GM12878 (cell line): ENCODE results near the gene PIP4K2B. TPM values are rescaled to one million over a fixed set of nuclear protein-coding genes. Genes with fewer than 3 reads are reported as not detected.
A peak's percentile ranks its signal among the peaks of the same experiment; 100 is the strongest.

Experiments
- ATAC-seq: fragments of 200-7000 bp; cut with Tn5 transposase; 3 replicates; pipeline ENCODE4 v1.9.1; 2020; ENCODE audit warnings: mild to moderate bottlenecking, moderate library complexity
- BruUV-seq: library from RNA; stranded (reverse); fragments of 400-500 nt; replicated peaks from 2 replicates; lab custom pipeline; 2021; lab: Mats Ljungman, UMichigan
- CTCF ChIA-PET: fragments of 300-600 bp; sonication (Branson Sonifier 250); formaldehyde crosslinking; extraction: SDS; loops from one replicate; lab custom pipeline; 2021; ENCODE audit warnings: inconsistent platforms; lab: Yijun Ruan, JAX
- POLR2A ChIA-PET: fragments of 350-600 bp; formaldehyde crosslinking; extraction: SDS; loops from one replicate; lab custom pipeline; 2021; ENCODE audit warnings: inconsistent platforms; lab: Charles Lee
- RAD21 ChIA-PET: fragments of 300-600 bp; sonication (Branson Sonifier 250); formaldehyde crosslinking; loops from one replicate; lab custom pipeline; 2023; ENCODE audit warnings: antibody characterized with exemption; ENCODE audit not compliant: unreplicated experiment; lab: Charles Lee
- SMC1A ChIA-PET: fragments of 300-600 bp; sonication (Branson Sonifier 250); formaldehyde crosslinking; loops from one replicate; lab custom pipeline; 2023; ENCODE audit not compliant: unreplicated experiment, uncharacterized antibody; lab: Charles Lee
- DNase-seq: peaks from one replicate; pipeline ENCODE4 v3.0.0-alpha.2; 2011; ENCODE audit warnings: low read depth, low spot score
- FAIRE-seq: peaks from 3 replicates; lab custom pipeline; 2011; peaks lifted over from hg19 to GRCh38; lab: Jason Lieb, UNC
- H2AFZ ChIP-seq: 2 replicates; pipeline ENCODE4 v1.6.0; 2011; ENCODE audit warnings: low read depth, low read length, control low read depth; ENCODE audit not compliant: control insufficient read depth
- H3K27ac ChIP-seq: 2 replicates; pipeline ENCODE4 v1.5.1; 2011; ENCODE audit warnings: control low read depth; ENCODE audit not compliant: control insufficient read depth, insufficient read depth
- H3K27me3 ChIP-seq, 2 experiments: replicated peaks in 1 of 2; 2 replicates each; pipeline versions ENCODE4 v1.6.0 to v1.6.1; 2011; ENCODE audit warnings: low read length in 1 of 2; ENCODE audit not compliant: control insufficient read depth in 2 of 2, insufficient read depth in 2 of 2
- H3K36me3 ChIP-seq, 2 experiments: 2 replicates each; pipeline ENCODE4 v1.5.1; 2011; ENCODE audit warnings: low read length in 1 of 2; ENCODE audit not compliant: control insufficient read depth in 2 of 2, insufficient read depth in 2 of 2
- H3K4me1 ChIP-seq: 2 replicates; pipeline ENCODE4 v1.6.1; 2011; ENCODE audit warnings: mild to moderate bottlenecking, low read length, moderate library complexity, mixed read lengths; ENCODE audit not compliant: control insufficient read depth, insufficient read depth
- H3K4me2 ChIP-seq: 2 replicates; pipeline ENCODE4 v1.6.0; 2011; ENCODE audit warnings: control low read depth; ENCODE audit not compliant: control insufficient read depth, insufficient read depth
- H3K4me3 ChIP-seq: fragments of 200-600 bp; sonication (generic); 2 replicates; pipeline ENCODE4 v1.5.1; 2016
- H3K79me2 ChIP-seq: 2 replicates; pipeline ENCODE4 v1.6.0; 2011; ENCODE audit warnings: low read length; ENCODE audit not compliant: control insufficient read depth, insufficient read depth
- H3K9ac ChIP-seq: 2 replicates; pipeline ENCODE4 v1.8.0; 2011; ENCODE audit warnings: low read length, control low read depth, mixed read lengths; ENCODE audit not compliant: control insufficient read depth, insufficient read depth
- H3K9me3 ChIP-seq: replicated peaks from 3 replicates; pipeline ENCODE4 v1.5.1; 2011; ENCODE audit warnings: mild to moderate bottlenecking, low read length; ENCODE audit not compliant: control insufficient read depth, insufficient read depth
- H4K20me1 ChIP-seq: 2 replicates; pipeline ENCODE4 v1.6.0; 2011; ENCODE audit not compliant: control insufficient read depth, insufficient read depth
- RAD21 ChIP-seq: IDR thresholded peaks from 2 replicates; pipeline ENCODE4 v1.6.1; 2011; ENCODE audit warnings: mild to moderate bottlenecking, low read depth, low read length, moderate library complexity; ENCODE audit not compliant: insufficient read depth
- RCOR1 ChIP-seq: conservative IDR thresholded peaks from 2 replicates; pipeline ENCODE4 v1.6.1; 2012; ENCODE audit warnings: low read depth, low read length, improper control_type of control experiment
- WGBS: methylation state at CpG from one replicate; pipeline ENCODE4 v1.1.6; 2016; ENCODE audit warnings: low lambda C conversion rate; ENCODE audit not compliant: insufficient replicate concordance, insufficient coverage; ENCODE audit errors: missing lambda C conversion rate; 5-methylcytosine and 5-hydroxymethylcytosine counted together
- in situ Hi-C: fragments of 300-500 bp; cut with MboI; formaldehyde crosslinking; loops from 9 replicates; pipeline ENCODE4 v1.14.3; 2018; ENCODE audit warnings: mixed read lengths
- intact Hi-C: fragments of 100-400 bp; cut with micrococcal nuclease; formaldehyde crosslinking; loops from one replicate; pipeline ENCODE4 v1.14.2; 2022; ENCODE audit not compliant: unreplicated experiment
- polyA plus RNA-seq, 11 experiments: library from polyadenylated mRNA; depleted of rRNA in 4 of 11; unstranded in 6 of 11; stranded (reverse) in 5 of 11; fragments of >200 nt; fragmentation: Nextera tagmentation in 4 of 11; fragmentation: Illumina TruSeq in 1 of 11; extraction: Ambion mirVana in 4 of 11; extraction: Trizol in 1 of 11; gene quantifications; 1 replicate in 1 of 11; 2 replicates in 10 of 11; pipeline versions ENCODE4 v1.2.1 to v1.2.3, GENCODE V29; 2011 to 2016; ENCODE audit warnings: inconsistent platforms in 2 of 11, missing spikeins in 2 of 11, low read depth in 1 of 11
- total RNA-seq, 4 experiments: library from RNA; depleted of rRNA in 3 of 4; stranded (reverse); fragments of >200 nt in 3 of 4; fragmentation: Illumina TruSeq in 1 of 4; extraction: Trizol in 1 of 4; gene quantifications; 2 replicates each; pipeline versions ENCODE4 v1.2.1 to v1.2.3, GENCODE V29; 2013 to 2021
- TF ChIP-seq, protein P1 (sequence below), 3 experiments: IDR thresholded peaks in 2 of 3; conservative IDR thresholded peaks in 1 of 3; 2 replicates each; pipeline ENCODE4 v1.5.1; 2011; ENCODE audit warnings: low read depth in 3 of 3, low read length in 3 of 3, mild to moderate bottlenecking in 3 of 3, control low read depth in 2 of 3, moderate library complexity in 2 of 3, inconsistent platforms in 1 of 3, mixed read lengths in 1 of 3; ENCODE audit not compliant: control insufficient read depth in 2 of 3, insufficient read depth in 1 of 3; ENCODE audit errors: extremely low read depth in 1 of 3

The PIP4K2B gene
- total and polyA plus RNA-seq, 10 of the 15 experiments (the other 5 are each of a cell fraction or from before 2014, with no cell fraction given), result 3.8 to 30.3 (median 18.2) TPM

- no peaks in the 10 kb centered on the region for H3K27me3 ChIP-seq
- SMC1A ChIA-PET, result interaction anchor here (1.7 kb wide), 1 partner anchor 221 kb away, joined by 5 read pairs; no protein-coding TSS in a partner anchor
- peaks cover 18 to 35% of the 10 kb centered on the region in 2 experiments for H3K36me3 ChIP-seq
- WGBS, result 75% methylated on average over 4 of the region's 4 CpGs
- DNase-seq, result no peak
- TF ChIP-seq RCOR1 (no peak), RAD21 (peak; percentile 39; the same call in 1 of the 2 replicates)
- TF ChIP-seq, protein P1, sequence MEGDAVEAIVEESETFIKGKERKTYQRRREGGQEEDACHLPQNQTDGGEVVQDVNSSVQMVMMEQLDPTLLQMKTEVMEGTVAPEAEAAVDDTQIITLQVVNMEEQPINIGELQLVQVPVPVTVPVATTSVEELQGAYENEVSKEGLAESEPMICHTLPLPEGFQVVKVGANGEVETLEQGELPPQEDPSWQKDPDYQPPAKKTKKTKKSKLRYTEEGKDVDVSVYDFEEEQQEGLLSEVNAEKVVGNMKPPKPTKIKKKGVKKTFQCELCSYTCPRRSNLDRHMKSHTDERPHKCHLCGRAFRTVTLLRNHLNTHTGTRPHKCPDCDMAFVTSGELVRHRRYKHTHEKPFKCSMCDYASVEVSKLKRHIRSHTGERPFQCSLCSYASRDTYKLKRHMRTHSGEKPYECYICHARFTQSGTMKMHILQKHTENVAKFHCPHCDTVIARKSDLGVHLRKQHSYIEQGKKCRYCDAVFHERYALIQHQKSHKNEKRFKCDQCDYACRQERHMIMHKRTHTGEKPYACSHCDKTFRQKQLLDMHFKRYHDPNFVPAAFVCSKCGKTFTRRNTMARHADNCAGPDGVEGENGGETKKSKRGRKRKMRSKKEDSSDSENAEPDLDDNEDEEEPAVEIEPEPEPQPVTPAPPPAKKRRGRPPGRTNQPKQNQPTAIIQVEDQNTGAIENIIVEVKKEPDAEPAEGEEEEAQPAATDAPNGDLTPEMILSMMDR (IDR thresholded peaks at IDR 0.05 in 2 of 3, conservative IDR thresholded peaks at IDR 0.05 in 1 of 3; ENCODE audit: control insufficient read depth in 2 of 3, extremely low read depth in 1 of 3, insufficient read depth in 1 of 3, low read depth in 3 of 3, low read length in 3 of 3), result peak; percentile 20 to 34 (median 27); a peak in 4 of 6 replicates
- TF ChIP-seq, all 136 proteins: peak for 2
- ChIA-PET CTCF (interaction anchor here (0.8 to 1.3 kb wide), 4 partner anchors 85 to 413 kb away, joined by 3 to 5 read pairs (median 4); no protein-coding TSS in a partner anchor), RAD21 (interaction anchor here (0.6 kb wide), 1 partner anchor 571 kb away, joined by 3 read pairs; no protein-coding TSS in a partner anchor), POLR2A (interaction anchor here (0.6 kb wide), 1 partner anchor 22 kb away, joined by 3 read pairs; no protein-coding TSS in a partner anchor)
- H3K4me1 ChIP-seq, result no peaks in the 10 kb centered on the region
- intact Hi-C loops, result no loop called here
- in situ Hi-C loops, result no loop called here
- H3K79me2 ChIP-seq, result no peaks in the 10 kb centered on the region
- no peak overlapping the region for H3K4me2 ChIP-seq
- H2AFZ ChIP-seq, result no peak overlapping the region
- no peak overlapping the region for H3K9ac ChIP-seq
- H4K20me1 ChIP-seq, result no peaks in the 10 kb centered on the region
- ATAC-seq (peak; percentile 48), FAIRE-seq (no peak)
- H3K27ac ChIP-seq, result no peak overlapping the region
- no TSS peak for BruUV-seq
- H3K9me3 ChIP-seq, result no peaks in the 10 kb centered on the region
- no peak overlapping the region for H3K4me3 ChIP-seq
These were observed 37.7 kb downstream of the PIP4K2B start for GRCh38 chr17:38761612-38762011.
